ENCODE data around the gene RILPL2.

DNA sequence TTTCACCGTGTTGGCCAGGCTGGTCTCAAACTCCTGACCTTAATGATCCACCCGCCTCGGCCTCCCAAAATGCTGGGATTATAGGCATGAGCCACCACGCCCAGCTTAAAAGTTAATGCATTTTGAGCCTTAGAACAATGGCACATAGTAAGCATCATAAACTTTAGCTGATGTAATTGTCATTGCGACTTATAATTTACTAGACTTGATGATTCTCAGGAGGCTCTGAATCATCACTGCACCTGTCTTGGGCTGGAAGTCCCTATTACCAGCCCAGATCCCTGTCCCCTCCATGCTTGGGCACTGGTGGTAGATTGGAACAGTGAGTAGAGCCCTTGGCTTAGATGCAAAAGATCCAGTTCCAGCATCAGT, 26.5 kb downstream of the RILPL2 start:
- TF ChIP-seq EZH2phosphoT487 (IDR thresholded peaks at IDR 0.05; ENCODE audit: low read length) (no peak), EZH2 (optimal IDR thresholded peaks at IDR 0.05; ENCODE audit: low read depth, low read length) (no peak)
- TF ChIP-seq, protein P1, sequence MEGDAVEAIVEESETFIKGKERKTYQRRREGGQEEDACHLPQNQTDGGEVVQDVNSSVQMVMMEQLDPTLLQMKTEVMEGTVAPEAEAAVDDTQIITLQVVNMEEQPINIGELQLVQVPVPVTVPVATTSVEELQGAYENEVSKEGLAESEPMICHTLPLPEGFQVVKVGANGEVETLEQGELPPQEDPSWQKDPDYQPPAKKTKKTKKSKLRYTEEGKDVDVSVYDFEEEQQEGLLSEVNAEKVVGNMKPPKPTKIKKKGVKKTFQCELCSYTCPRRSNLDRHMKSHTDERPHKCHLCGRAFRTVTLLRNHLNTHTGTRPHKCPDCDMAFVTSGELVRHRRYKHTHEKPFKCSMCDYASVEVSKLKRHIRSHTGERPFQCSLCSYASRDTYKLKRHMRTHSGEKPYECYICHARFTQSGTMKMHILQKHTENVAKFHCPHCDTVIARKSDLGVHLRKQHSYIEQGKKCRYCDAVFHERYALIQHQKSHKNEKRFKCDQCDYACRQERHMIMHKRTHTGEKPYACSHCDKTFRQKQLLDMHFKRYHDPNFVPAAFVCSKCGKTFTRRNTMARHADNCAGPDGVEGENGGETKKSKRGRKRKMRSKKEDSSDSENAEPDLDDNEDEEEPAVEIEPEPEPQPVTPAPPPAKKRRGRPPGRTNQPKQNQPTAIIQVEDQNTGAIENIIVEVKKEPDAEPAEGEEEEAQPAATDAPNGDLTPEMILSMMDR (IDR thresholded peaks at IDR 0.05; ENCODE audit: low read length): no peak
